ENCODE measurements around the gene CPT1B. TPM values are rescaled to one million over a fixed set of nuclear protein-coding genes. Genes with fewer than 3 reads are reported as not detected.
A peak's percentile ranks its signal among the peaks of the same experiment; 100 is the strongest.

CPT1B gene
- total RNA-seq, 1 donor from 2014 or later: 5.7 TPM

- FAIRE-seq (no peak), DNase-seq (ENCODE audit: low spot score in 2 of 2) (peak in 1 of 2 donors; percentile 31)
These were observed 4.5 kb downstream of the CPT1B start for GRCh38 chr22:50573491-50574382.

GRCh38 chr22:50572965-50573364, 5.3 kb downstream of the CPT1B start:
- FAIRE-seq: no peak
- no peak for DNase-seq (ENCODE audit: low spot score in 2 of 2)

GRCh38 chr22:50571264-50572175, 6.7 kb downstream of the CPT1B start:
- FAIRE-seq (no peak), DNase-seq (ENCODE audit: low spot score in 2 of 2) (no peak)

GRCh38 chr22:50570861-50571260, 7.4 kb downstream of the CPT1B start:
- DNase-seq (ENCODE audit: low spot score in 2 of 2) (no peak), FAIRE-seq (no peak)

GRCh38 chr22:50569896-50570535, 8.2 kb downstream of the CPT1B start:
- DNase-seq (ENCODE audit: low spot score in 2 of 2): no peak
- no peak for FAIRE-seq

- no peak for FAIRE-seq
- no peak for DNase-seq (ENCODE audit: low spot score in 2 of 2)
These were observed 9.2 kb downstream of the CPT1B start for GRCh38 chr22:50569041-50569459.

GRCh38 chr22:50568626-50569025, 9.6 kb downstream of the CPT1B start:
- FAIRE-seq (no peak), DNase-seq (ENCODE audit: low spot score in 2 of 2) (no peak)

GRCh38 chr22:50567721-50568252, 10.4 kb downstream of the CPT1B start:
- FAIRE-seq (no peak), DNase-seq (ENCODE audit: low spot score in 2 of 2) (no peak)

GRCh38 chr22:50564289-50564688, 13.9 kb downstream of the CPT1B start:
- FAIRE-seq: no peak
- DNase-seq (ENCODE audit: low spot score in 2 of 2): no peak

GRCh38 chr22:50563413-50564160, 14.6 kb downstream of the CPT1B start:
- FAIRE-seq (no peak), DNase-seq (ENCODE audit: low spot score in 2 of 2) (no peak)

- FAIRE-seq: no peak
- peak; percentile 90 to 97 for DNase-seq (ENCODE audit: low spot score in 2 of 2)
These were observed 15.5 kb downstream of the CPT1B start, which contains the start of gene SYCE3 for GRCh38 chr22:50562523-50563412. SYCE3 (minus strand) TSS chr22:50562919; CDS start chr22:50556405, 6,514 bp downstream.

GRCh38 chr22:50561401-50562358, 16.5 kb downstream of the CPT1B start:
- FAIRE-seq: no peak
- DNase-seq (ENCODE audit: low spot score in 2 of 2): no peak

- FAIRE-seq (no peak), DNase-seq (ENCODE audit: low spot score in 2 of 2) (no peak)
These were observed 18.2 kb downstream of the CPT1B start for GRCh38 chr22:50560034-50560433.

GRCh38 chr22:50556703-50557102, 21.5 kb downstream of the CPT1B start:
- FAIRE-seq: no peak
- no peak for DNase-seq (ENCODE audit: low spot score in 2 of 2)

- no peak for FAIRE-seq
These were observed 24.9 kb downstream of the CPT1B start for GRCh38 chr22:50553310-50553709.

GRCh38 chr22:50551160-50551752, 27.0 kb downstream of the CPT1B start:
- no peak for DNase-seq (ENCODE audit: low spot score in 2 of 2)
- FAIRE-seq: no peak

More at GRCh38 chr22:50553310-50553709, 24.9 kb downstream of the CPT1B start:
- DNase-seq (ENCODE audit: low spot score in 2 of 2): no peak

GRCh38 chr22:50550395-50550794, 27.8 kb downstream of the CPT1B start:
- DNase-seq (ENCODE audit: low spot score in 2 of 2) (no peak), FAIRE-seq (no peak)

Data from frontal cortex (tissue), 4 donors.